ENCODE data around the gene SLC12A9.
"Not testable (repeated sequence)": the region's sequence is repeated elsewhere in the genome, so short reads cannot be mapped to it uniquely, and the experiment has no call there.

SLC12A9 gene, protein sequence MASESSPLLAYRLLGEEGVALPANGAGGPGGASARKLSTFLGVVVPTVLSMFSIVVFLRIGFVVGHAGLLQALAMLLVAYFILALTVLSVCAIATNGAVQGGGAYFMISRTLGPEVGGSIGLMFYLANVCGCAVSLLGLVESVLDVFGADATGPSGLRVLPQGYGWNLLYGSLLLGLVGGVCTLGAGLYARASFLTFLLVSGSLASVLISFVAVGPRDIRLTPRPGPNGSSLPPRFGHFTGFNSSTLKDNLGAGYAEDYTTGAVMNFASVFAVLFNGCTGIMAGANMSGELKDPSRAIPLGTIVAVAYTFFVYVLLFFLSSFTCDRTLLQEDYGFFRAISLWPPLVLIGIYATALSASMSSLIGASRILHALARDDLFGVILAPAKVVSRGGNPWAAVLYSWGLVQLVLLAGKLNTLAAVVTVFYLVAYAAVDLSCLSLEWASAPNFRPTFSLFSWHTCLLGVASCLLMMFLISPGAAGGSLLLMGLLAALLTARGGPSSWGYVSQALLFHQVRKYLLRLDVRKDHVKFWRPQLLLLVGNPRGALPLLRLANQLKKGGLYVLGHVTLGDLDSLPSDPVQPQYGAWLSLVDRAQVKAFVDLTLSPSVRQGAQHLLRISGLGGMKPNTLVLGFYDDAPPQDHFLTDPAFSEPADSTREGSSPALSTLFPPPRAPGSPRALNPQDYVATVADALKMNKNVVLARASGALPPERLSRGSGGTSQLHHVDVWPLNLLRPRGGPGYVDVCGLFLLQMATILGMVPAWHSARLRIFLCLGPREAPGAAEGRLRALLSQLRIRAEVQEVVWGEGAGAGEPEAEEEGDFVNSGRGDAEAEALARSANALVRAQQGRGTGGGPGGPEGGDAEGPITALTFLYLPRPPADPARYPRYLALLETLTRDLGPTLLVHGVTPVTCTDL

DNA sequence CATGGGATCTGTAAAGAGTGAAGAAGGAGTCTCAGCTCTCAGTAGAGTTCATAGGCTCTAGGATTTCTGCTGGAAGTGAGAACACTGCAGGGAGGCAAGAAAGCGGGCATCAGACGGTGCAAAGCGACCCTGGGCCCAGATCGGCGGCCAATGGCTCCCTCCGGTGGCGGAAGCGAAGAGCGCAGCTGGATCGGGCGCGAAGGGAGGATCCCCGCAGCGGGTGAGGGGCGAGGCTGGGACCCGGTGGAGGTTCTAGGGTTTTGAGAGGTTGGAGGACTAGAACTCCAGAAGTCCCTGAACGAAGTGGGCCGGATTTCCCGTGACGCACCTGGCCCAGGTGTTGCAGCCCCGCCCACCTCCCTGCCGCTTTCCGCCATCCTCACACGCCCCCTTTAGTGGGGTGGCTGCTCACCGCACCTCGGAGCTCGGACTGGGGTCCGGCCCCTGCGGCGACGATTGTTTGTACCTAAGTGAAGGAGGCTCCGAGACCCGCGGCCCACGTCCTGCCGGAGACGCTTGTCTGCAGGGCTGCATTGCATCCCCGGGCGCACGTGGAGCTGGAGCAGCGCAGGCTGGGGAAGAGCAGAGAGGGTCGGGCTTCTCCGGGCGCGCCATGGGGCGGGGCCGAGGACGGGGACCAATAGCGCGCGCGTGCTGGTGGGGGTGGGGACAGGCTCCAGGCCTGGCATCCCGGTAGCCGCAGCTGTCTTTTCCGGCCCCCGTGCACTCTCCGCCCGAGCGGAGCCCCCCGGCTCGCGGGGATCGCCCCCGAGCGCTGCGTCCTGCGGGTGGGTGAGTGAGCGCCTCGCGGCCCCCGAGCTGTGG lies at the start of gene SLC12A9:
Gene SLC12A9 (plus strand): TSS at position 666 of the 825 bp plus-strand sequence. CDS start 1,485 bp downstream, outside the sequence.
- Histone ChIP-seq H3K4me1 (ENCODE audit: control insufficient read depth, insufficient read depth, low read length) (peaks cover 14% of the 10 kb centered on the region), H3K9ac (ENCODE audit: low read length in 2 of 2) (peak within 1 kb of the TSS; percentile 62 to 68), H3K9me3 (ENCODE audit: control insufficient read depth in 2 of 2, low read length in 2 of 2) (no peaks in the 10 kb centered on the region), H3K4me3 (ENCODE audit: low read length in 2 of 2) (peak within 1 kb of the TSS; percentile 74 to 82), H3K27me3 (ENCODE audit: control insufficient read depth in 1 of 2, insufficient read depth in 2 of 2, low read length in 2 of 2) (no peaks in the 10 kb centered on the region), H3K27ac (ENCODE audit: low read length) (peak within 1 kb of the TSS; percentile 31), H3K36me3 (ENCODE audit: control insufficient read depth in 2 of 2, insufficient read depth in 2 of 2, low read length in 2 of 2) (peaks cover 0 to 5% of the 10 kb centered on the region in 2 donors)

GRCh38 chr7:100802951-100803350 lies 49.6 kb upstream of the SLC12A9 start:
- H3K9ac ChIP-seq (ENCODE audit: low read length in 2 of 2): peak overlapping the region in 1 of 2 donors; percentile 4
- no peaks in the 10 kb centered on the region for H3K9me3 ChIP-seq (ENCODE audit: control insufficient read depth in 2 of 2, low read length in 2 of 2)
- peaks cover 4 to 5% of the 10 kb centered on the region in 2 donors for H3K27me3 ChIP-seq (ENCODE audit: control insufficient read depth in 1 of 2, insufficient read depth in 2 of 2, low read length in 2 of 2)
- no peak overlapping the region for H3K27ac ChIP-seq (ENCODE audit: low read length)
- H3K36me3 ChIP-seq (ENCODE audit: control insufficient read depth in 2 of 2, insufficient read depth in 2 of 2, low read length in 2 of 2): peaks cover 2 to 11% of the 10 kb centered on the region in 2 donors
- peaks cover 15% of the 10 kb centered on the region for H3K4me1 ChIP-seq (ENCODE audit: control insufficient read depth, insufficient read depth, low read length)
- H3K4me3 ChIP-seq (ENCODE audit: low read length in 2 of 2): no peak overlapping the region

GRCh38 chr7:100803398-100804161 lies 48.9 kb upstream of the SLC12A9 start:
- H3K36me3 ChIP-seq (ENCODE audit: control insufficient read depth in 2 of 2, insufficient read depth in 2 of 2, low read length in 2 of 2): peaks cover 9 to 16% of the 10 kb centered on the region in 2 donors
- H3K27ac ChIP-seq (ENCODE audit: low read length): no peak overlapping the region
- H3K9me3 ChIP-seq (ENCODE audit: control insufficient read depth in 2 of 2, low read length in 2 of 2): no peaks in the 10 kb centered on the region
- peaks cover 15% of the 10 kb centered on the region for H3K4me1 ChIP-seq (ENCODE audit: control insufficient read depth, insufficient read depth, low read length)
- H3K4me3 ChIP-seq (ENCODE audit: low read length in 2 of 2): peak overlapping the region in 1 of 2 donors; percentile 15
- H3K27me3 ChIP-seq (ENCODE audit: control insufficient read depth in 1 of 2, insufficient read depth in 2 of 2, low read length in 2 of 2): peaks cover 4 to 5% of the 10 kb centered on the region in 2 donors
- peak overlapping the region in 1 of 2 donors; percentile 4 for H3K9ac ChIP-seq (ENCODE audit: low read length in 2 of 2)

DNA sequence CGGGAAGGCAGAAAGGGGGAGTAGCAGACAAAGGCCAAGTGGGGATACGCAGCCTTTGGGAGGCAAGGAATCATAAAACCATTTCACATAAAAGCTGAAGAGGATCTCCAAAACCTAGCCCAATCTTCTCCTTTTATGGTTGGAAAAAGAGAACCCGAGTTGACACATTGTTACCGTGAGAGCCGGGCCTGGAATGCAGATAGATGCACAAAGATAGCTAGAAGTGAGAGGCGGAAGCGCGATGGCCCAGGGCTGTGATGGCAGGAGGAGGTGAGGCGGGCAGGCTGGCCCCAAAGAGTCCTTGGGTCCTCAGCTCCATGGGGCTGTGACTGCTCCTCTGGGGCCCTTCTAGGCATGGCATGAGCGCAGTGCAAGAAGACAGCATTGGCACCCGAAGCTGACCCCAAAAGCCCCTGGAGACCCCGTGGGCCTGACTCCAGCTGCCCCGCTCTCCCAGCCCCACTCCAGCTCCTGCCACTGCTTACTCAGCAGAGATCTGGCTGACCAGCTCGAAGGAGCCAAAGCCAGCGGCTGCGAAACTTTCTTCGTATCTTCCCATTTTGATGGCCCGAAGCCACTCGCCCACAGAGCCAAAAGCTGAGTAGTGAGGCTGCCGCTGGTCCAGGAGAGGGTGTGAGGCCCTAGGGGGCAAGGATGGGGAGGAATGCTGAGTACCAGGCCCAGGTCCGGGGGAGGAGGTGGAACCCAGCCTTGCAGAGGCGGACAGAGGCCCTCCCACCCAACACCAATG lies 47.7 kb upstream of the SLC12A9 start:
- Histone ChIP-seq H3K27me3 (ENCODE audit: control insufficient read depth in 1 of 2, insufficient read depth in 2 of 2, low read length in 2 of 2) (peaks cover 3 to 4% of the 10 kb centered on the region in 2 donors), H3K9me3 (ENCODE audit: control insufficient read depth in 2 of 2, low read length in 2 of 2) (no peaks in the 10 kb centered on the region), H3K9ac (ENCODE audit: low read length in 2 of 2) (no peak overlapping the region), H3K36me3 (ENCODE audit: control insufficient read depth in 2 of 2, insufficient read depth in 2 of 2, low read length in 2 of 2) (peaks cover 9 to 18% of the 10 kb centered on the region in 2 donors), H3K4me1 (ENCODE audit: control insufficient read depth, insufficient read depth, low read length) (peaks cover 15% of the 10 kb centered on the region), H3K27ac (ENCODE audit: low read length) (no peak overlapping the region), H3K4me3 (ENCODE audit: low read length in 2 of 2) (no peak overlapping the region)

GRCh38 chr7:100806276-100806675 lies 46.2 kb upstream of the SLC12A9 start:
- Histone ChIP-seq H3K4me3 (ENCODE audit: low read length in 2 of 2) (no peak overlapping the region), H3K4me1 (ENCODE audit: control insufficient read depth, insufficient read depth, low read length) (peaks cover 15% of the 10 kb centered on the region), H3K27me3 (ENCODE audit: control insufficient read depth in 1 of 2, insufficient read depth in 2 of 2, low read length in 2 of 2) (no peaks in the 10 kb centered on the region), H3K27ac (ENCODE audit: low read length) (no peak overlapping the region), H3K9me3 (ENCODE audit: control insufficient read depth in 2 of 2, low read length in 2 of 2) (no peaks in the 10 kb centered on the region), H3K36me3 (ENCODE audit: control insufficient read depth in 2 of 2, insufficient read depth in 2 of 2, low read length in 2 of 2) (peaks cover 9 to 18% of the 10 kb centered on the region in 2 donors), H3K9ac (ENCODE audit: low read length in 2 of 2) (no peak overlapping the region)

- H3K27me3 ChIP-seq (ENCODE audit: control insufficient read depth in 1 of 2, insufficient read depth in 2 of 2, low read length in 2 of 2); H3K4me3 ChIP-seq (ENCODE audit: low read length in 2 of 2); H3K9ac ChIP-seq (ENCODE audit: low read length in 2 of 2); H3K27ac ChIP-seq (ENCODE audit: low read length); H3K9me3 ChIP-seq (ENCODE audit: control insufficient read depth in 2 of 2, low read length in 2 of 2): not testable (repeated sequence)
- H3K36me3 ChIP-seq (ENCODE audit: control insufficient read depth in 2 of 2, insufficient read depth in 2 of 2, low read length in 2 of 2): peaks cover 13 to 18% of the 10 kb centered on the region in 2 donors
- H3K4me1 ChIP-seq (ENCODE audit: control insufficient read depth, insufficient read depth, low read length): peaks cover 14% of the 10 kb centered on the region
Measured at GRCh38 chr7:100806883-100807282, 45.6 kb upstream of the SLC12A9 start.

- Histone ChIP-seq H3K27ac (ENCODE audit: low read length) (no peak overlapping the region), H3K36me3 (ENCODE audit: control insufficient read depth in 2 of 2, insufficient read depth in 2 of 2, low read length in 2 of 2) (peaks cover 19 to 24% of the 10 kb centered on the region in 2 donors), H3K4me3 (ENCODE audit: low read length in 2 of 2) (no peak overlapping the region), H3K9ac (ENCODE audit: low read length in 2 of 2) (no peak overlapping the region), H3K9me3 (ENCODE audit: control insufficient read depth in 2 of 2, low read length in 2 of 2) (no peaks in the 10 kb centered on the region), H3K27me3 (ENCODE audit: control insufficient read depth in 1 of 2, insufficient read depth in 2 of 2, low read length in 2 of 2) (no peaks in the 10 kb centered on the region), H3K4me1 (ENCODE audit: control insufficient read depth, insufficient read depth, low read length) (peaks cover 6% of the 10 kb centered on the region)
Measured at GRCh38 chr7:100808354-100808875, 44.1 kb upstream of the SLC12A9 start.

DNA sequence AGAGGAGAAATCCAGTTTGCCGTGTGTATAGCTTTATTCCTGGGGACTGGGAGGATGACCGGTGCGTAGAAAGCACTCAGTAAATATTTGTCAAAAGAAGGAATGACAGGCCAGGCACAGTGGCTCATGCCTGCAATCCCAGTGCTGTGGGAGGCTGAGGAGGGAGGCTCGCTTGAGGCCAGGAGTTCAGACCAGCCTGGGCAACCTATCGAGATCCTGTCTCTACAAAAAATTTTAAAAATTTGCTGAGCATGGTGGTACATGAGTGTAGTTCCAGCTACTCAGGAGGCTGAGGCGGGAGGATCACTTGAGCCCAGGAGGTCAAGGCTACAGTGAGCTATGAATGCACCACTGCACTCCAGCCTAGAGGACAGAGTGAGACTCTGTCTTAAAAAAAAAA lies 41.0 kb upstream of the SLC12A9 start:
- H3K27me3 ChIP-seq (ENCODE audit: control insufficient read depth in 1 of 2, insufficient read depth in 2 of 2, low read length in 2 of 2): no peaks in the 10 kb centered on the region
- H3K4me1 ChIP-seq (ENCODE audit: control insufficient read depth, insufficient read depth, low read length): no peaks in the 10 kb centered on the region
- peaks cover 25 to 29% of the 10 kb centered on the region in 2 donors for H3K36me3 ChIP-seq (ENCODE audit: control insufficient read depth in 2 of 2, insufficient read depth in 2 of 2, low read length in 2 of 2)
- H3K9me3 ChIP-seq (ENCODE audit: control insufficient read depth in 2 of 2, low read length in 2 of 2): no peaks in the 10 kb centered on the region
- H3K27ac ChIP-seq (ENCODE audit: low read length): no peak overlapping the region
- no peak overlapping the region for H3K4me3 ChIP-seq (ENCODE audit: low read length in 2 of 2)
- H3K9ac ChIP-seq (ENCODE audit: low read length in 2 of 2): no peak overlapping the region

GRCh38 chr7:100812729-100813128 lies 39.8 kb upstream of the SLC12A9 start:
- Histone ChIP-seq H3K4me3 (ENCODE audit: low read length in 2 of 2) (no peak overlapping the region), H3K9me3 (ENCODE audit: control insufficient read depth in 2 of 2, low read length in 2 of 2) (no peaks in the 10 kb centered on the region), H3K27ac (ENCODE audit: low read length) (no peak overlapping the region), H3K4me1 (ENCODE audit: control insufficient read depth, insufficient read depth, low read length) (no peaks in the 10 kb centered on the region), H3K9ac (ENCODE audit: low read length in 2 of 2) (no peak overlapping the region), H3K27me3 (ENCODE audit: control insufficient read depth in 1 of 2, insufficient read depth in 2 of 2, low read length in 2 of 2) (no peaks in the 10 kb centered on the region), H3K36me3 (ENCODE audit: control insufficient read depth in 2 of 2, insufficient read depth in 2 of 2, low read length in 2 of 2) (peaks cover 25 to 27% of the 10 kb centered on the region in 2 donors)

Measured in stomach smooth muscle (tissue), 2 donors.